NT2/D1 (cell line): ENCODE results near the gene CAMK1G.
A peak's percentile ranks its signal among the peaks of the same experiment; 100 is the strongest.

Experiments
- DNase-seq: peaks from one replicate; pipeline ENCODE4 v3.0.0-alpha.2; 2011; ENCODE audit warnings: low read depth, low spot score
- H3K27me3 ChIP-seq: 2 replicates; pipeline ENCODE4 v1.6.0; 2011; ENCODE audit warnings: mild to moderate bottlenecking; ENCODE audit not compliant: insufficient read length, insufficient read depth
- H3K36me3 ChIP-seq: 2 replicates; pipeline ENCODE4 v1.6.1; 2011; ENCODE audit warnings: mild to moderate bottlenecking, low read length, mixed read lengths; ENCODE audit not compliant: insufficient read depth, insufficient read length
- H3K4me1 ChIP-seq: 2 replicates; pipeline ENCODE4 v1.5.1; 2011; ENCODE audit not compliant: insufficient read depth, insufficient read length
- H3K4me3 ChIP-seq: 2 replicates; pipeline ENCODE4 v1.5.1; 2011; ENCODE audit warnings: low read depth; ENCODE audit not compliant: insufficient read length
- H3K9ac ChIP-seq: 2 replicates; pipeline ENCODE4 v1.6.0; 2011; ENCODE audit warnings: low read depth; ENCODE audit not compliant: insufficient read length
- H3K9me3 ChIP-seq: 2 replicates; pipeline ENCODE4 v1.5.1; 2011; ENCODE audit warnings: mild to moderate bottlenecking, low read length; ENCODE audit not compliant: insufficient read depth
- SUZ12 ChIP-seq: IDR thresholded peaks from 2 replicates; pipeline ENCODE4 v1.6.1; 2011; ENCODE audit not compliant: insufficient read length, insufficient read depth; ENCODE audit errors: extremely low read depth
- YY1 ChIP-seq: IDR thresholded peaks from 2 replicates; pipeline ENCODE4 v1.6.1; 2011; ENCODE audit not compliant: insufficient read length, insufficient read depth
- ZNF274 ChIP-seq: IDR thresholded peaks from 2 replicates; pipeline ENCODE4 v1.6.1; 2011; ENCODE audit warnings: mild to moderate bottlenecking, low read depth, low read length

CAMK1G gene

DNA sequence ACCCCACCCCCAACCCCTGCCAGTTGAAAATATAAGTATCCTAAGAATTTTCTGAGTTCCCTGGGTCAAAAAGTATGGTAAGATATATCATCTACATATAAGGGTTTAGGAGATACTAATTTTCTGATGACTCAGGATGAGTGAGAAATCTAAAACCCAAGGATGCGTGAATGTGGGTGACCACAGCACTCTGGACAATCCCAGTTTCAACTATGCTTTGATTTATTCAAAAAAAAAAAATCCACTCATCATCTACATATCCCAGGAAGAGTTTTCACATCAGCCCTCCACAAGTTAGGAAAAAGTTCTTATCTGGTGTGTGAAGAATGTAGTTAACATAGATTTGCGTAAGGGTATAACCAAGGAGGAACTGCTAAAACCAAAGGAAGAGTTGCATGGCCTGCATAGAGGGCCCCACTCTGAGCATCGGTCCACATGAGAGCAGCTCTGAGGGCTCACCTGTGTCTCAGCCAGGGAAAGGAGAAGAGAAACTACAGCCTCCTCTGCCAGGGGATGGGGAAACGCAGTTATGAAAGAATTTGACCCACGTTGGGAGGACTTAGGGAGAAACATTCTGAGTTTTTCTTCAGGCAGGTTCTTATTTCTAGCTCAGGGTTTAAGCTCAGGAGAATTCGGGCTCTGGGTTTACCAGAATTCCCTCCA, 50.0 kb downstream of the CAMK1G start:
- H3K4me1 ChIP-seq, result peaks cover 16% of the 10 kb centered on the region
- no peaks in the 10 kb centered on the region for H3K36me3 ChIP-seq
- DNase-seq, result no peak
- no peak for TF ChIP-seq SUZ12
- no peak for TF ChIP-seq ZNF274
- no peak for TF ChIP-seq YY1
- no peaks in the 10 kb centered on the region for H3K27me3 ChIP-seq
- H3K4me3 ChIP-seq, result no peak overlapping the region
- no peak overlapping the region for H3K9ac ChIP-seq
- H3K9me3 ChIP-seq, result no peaks in the 10 kb centered on the region

- H3K4me3 ChIP-seq, result no peak overlapping the region
- H3K36me3 ChIP-seq, result no peaks in the 10 kb centered on the region
Observed at GRCh38 chr1:209634005-209634737, 50.7 kb downstream of the CAMK1G start.

DNA sequence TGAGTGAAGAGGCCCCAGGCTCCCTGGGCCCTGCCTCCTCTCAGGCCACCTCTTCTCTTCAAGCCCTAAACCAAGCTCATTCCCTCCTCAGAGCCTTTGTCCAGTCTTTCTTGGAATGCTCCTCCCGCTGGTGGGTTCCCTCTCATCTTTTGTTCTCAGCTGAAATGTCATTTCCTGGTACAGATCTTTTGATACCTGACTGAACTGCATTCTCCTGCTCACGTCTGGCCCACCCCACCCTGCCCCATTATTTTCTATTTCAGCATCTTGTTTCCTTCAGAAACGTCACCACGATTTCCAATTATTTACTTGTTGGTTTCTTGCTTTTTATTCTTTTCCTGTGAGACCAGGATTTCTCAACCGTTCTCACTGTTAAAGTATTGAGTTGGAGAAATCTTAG, 52.3 kb downstream of the CAMK1G start:
- Histone ChIP-seq H3K4me1 (peaks cover 5% of the 10 kb centered on the region), H3K9ac (no peak overlapping the region), H3K4me3 (no peak overlapping the region), H3K36me3 (no peaks in the 10 kb centered on the region), H3K9me3 (no peaks in the 10 kb centered on the region), H3K27me3 (no peaks in the 10 kb centered on the region)
- DNase-seq, result no peak
- TF ChIP-seq YY1, result no peak
- no peak for TF ChIP-seq SUZ12
- no peak for TF ChIP-seq ZNF274

More at GRCh38 chr1:209634005-209634737, 50.7 kb downstream of the CAMK1G start:
- H3K9me3 ChIP-seq, result no peaks in the 10 kb centered on the region
- no peak overlapping the region for H3K9ac ChIP-seq
- TF ChIP-seq YY1 (no peak), SUZ12 (no peak), ZNF274 (no peak)
- H3K4me1 ChIP-seq, result peaks cover 16% of the 10 kb centered on the region
- H3K27me3 ChIP-seq, result no peaks in the 10 kb centered on the region
- no peak for DNase-seq

GRCh38 chr1:209641832-209642172, 58.3 kb downstream of the CAMK1G start:
- Histone ChIP-seq H3K9me3 (no peaks in the 10 kb centered on the region), H3K9ac (peak overlapping the region; percentile 29), H3K36me3 (no peaks in the 10 kb centered on the region), H3K4me1 (peaks cover 4% of the 10 kb centered on the region), H3K4me3 (no peak overlapping the region), H3K27me3 (no peaks in the 10 kb centered on the region)
- DNase-seq, result no peak
- no peak for TF ChIP-seq ZNF274
- TF ChIP-seq SUZ12, result no peak
- no peak for TF ChIP-seq YY1

- H3K27me3 ChIP-seq, result no peaks in the 10 kb centered on the region
- no peak overlapping the region for H3K9ac ChIP-seq
- no peaks in the 10 kb centered on the region for H3K9me3 ChIP-seq
- no peak for DNase-seq
- H3K36me3 ChIP-seq, result no peaks in the 10 kb centered on the region
- TF ChIP-seq ZNF274 (no peak), SUZ12 (no peak), YY1 (no peak)
- no peak overlapping the region for H3K4me3 ChIP-seq
- H3K4me1 ChIP-seq, result peaks cover 4% of the 10 kb centered on the region
Observed at GRCh38 chr1:209642816-209643215, 59.3 kb downstream of the CAMK1G start.

DNA sequence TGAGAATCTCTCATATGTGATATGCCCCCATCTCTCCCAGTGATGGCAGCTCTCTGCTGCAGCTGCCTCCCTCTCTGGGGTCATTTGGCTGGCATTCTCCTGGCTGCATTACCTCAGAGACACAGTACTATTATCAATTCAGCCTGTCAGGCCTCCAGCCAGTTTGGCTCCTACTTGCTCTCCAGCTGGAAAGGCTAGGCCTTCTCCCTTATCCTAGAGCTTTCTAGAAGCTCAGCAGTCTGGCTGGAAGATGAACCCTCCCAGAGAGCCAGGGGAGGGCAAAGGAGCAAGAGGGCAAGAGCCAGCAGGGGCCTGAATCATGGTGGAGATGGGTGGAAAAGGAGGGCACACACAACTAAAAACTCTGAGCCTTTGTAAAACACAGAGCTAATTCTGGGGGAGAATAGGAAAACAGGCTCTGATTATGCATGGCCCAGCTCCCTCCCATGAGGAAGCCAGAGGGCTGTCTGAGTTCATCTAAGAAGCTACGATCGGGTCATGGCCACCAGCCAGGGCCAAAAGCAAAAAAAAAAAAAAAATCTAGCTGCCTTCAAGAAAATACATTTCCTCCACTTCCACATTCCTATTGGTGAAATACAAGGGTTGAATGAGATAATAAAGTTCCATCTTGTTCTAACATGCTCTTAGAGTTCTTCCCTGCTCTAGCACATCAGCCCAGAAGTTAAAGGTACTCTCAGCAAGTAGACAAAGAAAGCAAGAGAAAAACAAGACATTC, 59.9 kb downstream of the CAMK1G start:
- Histone ChIP-seq H3K36me3 (no peaks in the 10 kb centered on the region), H3K9ac (no peak overlapping the region), H3K9me3 (no peaks in the 10 kb centered on the region), H3K4me3 (no peak overlapping the region), H3K27me3 (no peaks in the 10 kb centered on the region), H3K4me1 (peaks cover 4% of the 10 kb centered on the region)
- no peak for DNase-seq
- TF ChIP-seq ZNF274 (no peak), SUZ12 (no peak), YY1 (no peak)
